Stimulated activated CD4-positive, alpha-beta T cell treated with anti-CD3 and anti-CD28 coated beads, Interleukin-15, amount 100 ng/mL, for 48 hours (primary cell): ENCODE results near the gene CCM2L.

Experiments used
- DNase-seq, 2 donors: peaks; one replicate each; pipeline ENCODE4 v3.0.0-alpha.2; 2020; ENCODE audit warnings: low read depth in 2 of 2

Gene CCM2L

GRCh38 chr20:32010101-32010500 is at the start of gene CCM2L:
CCM2L (plus strand) TSS chr20:32010438; CDS start chr20:32010455, 17 bp downstream.
- no peak for DNase-seq

- no peak for DNase-seq
Measured at GRCh38 chr20:31962761-31963160, 47.5 kb upstream of the CCM2L start.

GRCh38 chr20:31963889-31964288 is 46.3 kb upstream of the CCM2L start:
- DNase-seq: no peak

- no peak for DNase-seq
Measured at GRCh38 chr20:31966991-31967655, 43.1 kb upstream of the CCM2L start.

- peak in 1 of 2 donors; percentile 4 for DNase-seq
Measured at GRCh38 chr20:31967830-31968249, 42.4 kb upstream of the CCM2L start, which contains the start of gene XKR7. XKR7 (plus strand) TSS chr20:31968151; CDS start chr20:31968176, 25 bp downstream.

- DNase-seq: peak; percentile 57 to 75
Measured at GRCh38 chr20:31968291-31969126, 41.7 kb upstream of the CCM2L start.

GRCh38 chr20:31969991-31970390 is 40.2 kb upstream of the CCM2L start:
- no peak for DNase-seq

- no peak for DNase-seq
Measured at GRCh38 chr20:31972471-31973021, 37.7 kb upstream of the CCM2L start.

GRCh38 chr20:31974296-31974695 is 35.9 kb upstream of the CCM2L start:
- DNase-seq: no peak

- no peak for DNase-seq
Measured at GRCh38 chr20:31974951-31975487, 35.2 kb upstream of the CCM2L start.

GRCh38 chr20:31975874-31976273 is 34.4 kb upstream of the CCM2L start:
- DNase-seq: no peak

- no peak for DNase-seq
Measured at GRCh38 chr20:31977080-31977479, 33.2 kb upstream of the CCM2L start.

GRCh38 chr20:31979713-31980426 is 30.4 kb upstream of the CCM2L start:
- no peak for DNase-seq

GRCh38 chr20:31981784-31982183 is 28.5 kb upstream of the CCM2L start:
- no peak for DNase-seq

GRCh38 chr20:31984981-31985471 is 25.2 kb upstream of the CCM2L start:
- no peak for DNase-seq

- no peak for DNase-seq
Measured at GRCh38 chr20:31987744-31988143, 22.5 kb upstream of the CCM2L start.

- DNase-seq: no peak
Measured at GRCh38 chr20:31988430-31989015, 21.7 kb upstream of the CCM2L start.

- DNase-seq: no peak
Measured at GRCh38 chr20:31989030-31989645, 21.1 kb upstream of the CCM2L start.

GRCh38 chr20:31990641-31991338 is 19.4 kb upstream of the CCM2L start:
- DNase-seq: no peak

- DNase-seq: no peak
Measured at GRCh38 chr20:31991339-31991705, 18.9 kb upstream of the CCM2L start.
